WTC11 (cell line): ENCODE results near the gene CCDC201.
"Not testable (repeated sequence)": the region's sequence is repeated elsewhere in the genome, so short reads cannot be mapped to it uniquely, and the experiment has no call there.

Experiments used
- CBFB ChIP-seq: sonication (generic); formaldehyde crosslinking; IDR thresholded peaks from 2 replicates; pipeline ENCODE4 v1.8.1; 2022; ENCODE audit warnings: mild to moderate bottlenecking, low read depth, missing genetic modification reagents
- ESRRA ChIP-seq: sonication (generic); formaldehyde crosslinking; IDR thresholded peaks from 2 replicates; pipeline ENCODE4 v1.8.1; 2022; ENCODE audit warnings: mild to moderate bottlenecking, missing genetic modification reagents, borderline replicate concordance
- FOXJ3 ChIP-seq: sonication (generic); formaldehyde crosslinking; IDR thresholded peaks from 2 replicates; pipeline ENCODE4 v1.9.0; 2021; ENCODE audit warnings: missing genetic modification reagents, mild to moderate bottlenecking, borderline replicate concordance
- NFYB ChIP-seq: sonication (generic); formaldehyde crosslinking; conservative IDR thresholded peaks from 2 replicates; pipeline ENCODE4 v1.8.0; 2022; ENCODE audit warnings: low read depth, missing genetic modification reagents
- ZNF121 ChIP-seq: sonication (generic); formaldehyde crosslinking; IDR thresholded peaks from 2 replicates; pipeline ENCODE4 v1.8.0; 2023; ENCODE audit warnings: missing genetic modification reagents
- TF ChIP-seq, protein P1 (sequence below): fragments of 200-600 bp; IDR thresholded peaks from 2 replicates; pipeline ENCODE4 v1.8.0; 2022; ENCODE audit warnings: antibody characterized with exemption
- TF ChIP-seq, protein P2 (sequence below): fragments of 250-450 bp; sonication (Bioruptor Pico); IDR thresholded peaks from 2 replicates; pipeline ENCODE4 v2.1.2; 2022; ENCODE audit warnings: mild to moderate bottlenecking, moderate library complexity

- not testable (repeated sequence) for TF ChIP-seq ZNF121, FOXJ3, NFYB, ESRRA, CBFB (CRISPR knock-in tag)
- TF ChIP-seq, protein P1, sequence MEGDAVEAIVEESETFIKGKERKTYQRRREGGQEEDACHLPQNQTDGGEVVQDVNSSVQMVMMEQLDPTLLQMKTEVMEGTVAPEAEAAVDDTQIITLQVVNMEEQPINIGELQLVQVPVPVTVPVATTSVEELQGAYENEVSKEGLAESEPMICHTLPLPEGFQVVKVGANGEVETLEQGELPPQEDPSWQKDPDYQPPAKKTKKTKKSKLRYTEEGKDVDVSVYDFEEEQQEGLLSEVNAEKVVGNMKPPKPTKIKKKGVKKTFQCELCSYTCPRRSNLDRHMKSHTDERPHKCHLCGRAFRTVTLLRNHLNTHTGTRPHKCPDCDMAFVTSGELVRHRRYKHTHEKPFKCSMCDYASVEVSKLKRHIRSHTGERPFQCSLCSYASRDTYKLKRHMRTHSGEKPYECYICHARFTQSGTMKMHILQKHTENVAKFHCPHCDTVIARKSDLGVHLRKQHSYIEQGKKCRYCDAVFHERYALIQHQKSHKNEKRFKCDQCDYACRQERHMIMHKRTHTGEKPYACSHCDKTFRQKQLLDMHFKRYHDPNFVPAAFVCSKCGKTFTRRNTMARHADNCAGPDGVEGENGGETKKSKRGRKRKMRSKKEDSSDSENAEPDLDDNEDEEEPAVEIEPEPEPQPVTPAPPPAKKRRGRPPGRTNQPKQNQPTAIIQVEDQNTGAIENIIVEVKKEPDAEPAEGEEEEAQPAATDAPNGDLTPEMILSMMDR, result not testable (repeated sequence)
- TF ChIP-seq, protein P2, sequence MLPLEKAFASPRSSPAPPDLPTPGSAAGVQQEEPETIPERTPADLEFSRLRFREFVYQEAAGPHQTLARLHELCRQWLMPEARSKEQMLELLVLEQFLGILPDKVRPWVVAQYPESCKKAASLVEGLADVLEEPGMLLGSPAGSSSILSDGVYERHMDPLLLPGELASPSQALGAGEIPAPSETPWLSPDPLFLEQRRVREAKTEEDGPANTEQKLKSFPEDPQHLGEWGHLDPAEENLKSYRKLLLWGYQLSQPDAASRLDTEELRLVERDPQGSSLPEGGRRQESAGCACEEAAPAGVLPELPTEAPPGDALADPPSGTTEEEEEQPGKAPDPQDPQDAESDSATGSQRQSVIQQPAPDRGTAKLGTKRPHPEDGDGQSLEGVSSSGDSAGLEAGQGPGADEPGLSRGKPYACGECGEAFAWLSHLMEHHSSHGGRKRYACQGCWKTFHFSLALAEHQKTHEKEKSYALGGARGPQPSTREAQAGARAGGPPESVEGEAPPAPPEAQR (CRISPR knock-in tag), result not testable (repeated sequence)
These were observed 62.4 kb downstream of the CCDC201 start for GRCh38 chr7:45810451-45811005.
